ENCODE measurements around the gene CORO1C. TPM values are rescaled to one million over a fixed set of nuclear protein-coding genes. Genes with fewer than 3 reads are reported as not detected.

CORO1C gene
- total and polyA plus RNA-seq, 2 experiments from 2014 or later, result 170 to 403 TPM

GRCh38 chr12:108712925-108713203 is 18.5 kb downstream of the CORO1C start:
- peaks cover 52% of the 10 kb centered on the region for H3K4me1 ChIP-seq (ENCODE audit: insufficient read depth)
- peaks cover 34% of the 10 kb centered on the region; the same call in 1 of the 2 replicates for H3K36me3 ChIP-seq (ENCODE audit: low read depth)
- no peak for TF ChIP-seq EZH2 (IDR thresholded peaks at IDR 0.05; ENCODE audit: insufficient read depth, poor library complexity, severe bottlenecking)
- TF ChIP-seq EZH2phosphoT487 (IDR thresholded peaks at IDR 0.05; ENCODE audit: insufficient read depth, low read depth), result no peak
- peak overlapping the region; percentile 13 for H3K9ac ChIP-seq
- no peak overlapping the region for H2AFZ ChIP-seq
- peaks cover 69% of the 10 kb centered on the region for H3F3A ChIP-seq (ENCODE audit: insufficient read depth)
- in situ Hi-C loops (cut with MboI), result no loop called here
- peak; percentile 25 for DNase-seq
- no peaks in the 10 kb centered on the region for H3K9me3 ChIP-seq (ENCODE audit: low read depth)
- H4K20me1 ChIP-seq (ENCODE audit: insufficient read depth), result peaks cover 16% of the 10 kb centered on the region; the same call in 1 of the 2 replicates
- peak overlapping the region; percentile 28 for H3K4me3 ChIP-seq
- peak overlapping the region; percentile 16 for H3K27ac ChIP-seq
- peaks cover 100% of the 10 kb centered on the region for H3K79me2 ChIP-seq (ENCODE audit: insufficient read depth)
- peak overlapping the region; percentile 56 for H3K4me2 ChIP-seq (ENCODE audit: unreplicated experiment)
- 2 to 4% methylated on average over 2 of the region's 2 CpGs for WGBS, 2 experiments (ENCODE audit: low coverage in 1 of 2, low lambda C conversion rate in 2 of 2, missing lambda C conversion rate in 2 of 2)
- H3K27me3 ChIP-seq (replicated peaks; ENCODE audit: insufficient read depth), result no peaks in the 10 kb centered on the region
- no peaks in the 10 kb centered on the region for H3K9me2 ChIP-seq (ENCODE audit: insufficient read depth)

GRCh38 chr12:108712165-108712924 is 19.0 kb downstream of the CORO1C start:
- no peaks in the 10 kb centered on the region for H3K27me3 ChIP-seq (replicated peaks; ENCODE audit: insufficient read depth)
- no peak for DNase-seq
- H3K36me3 ChIP-seq (ENCODE audit: low read depth), result peaks cover 29% of the 10 kb centered on the region; the same call in 1 of the 2 replicates
- peaks cover 50% of the 10 kb centered on the region for H3K4me1 ChIP-seq (ENCODE audit: insufficient read depth)
- H3K9me3 ChIP-seq (ENCODE audit: low read depth), result no peaks in the 10 kb centered on the region
- peak overlapping the region; percentile 28 for H3K4me3 ChIP-seq
- peaks cover 21% of the 10 kb centered on the region; the same call in 1 of the 2 replicates for H4K20me1 ChIP-seq (ENCODE audit: insufficient read depth)
- 82 to 85% methylated on average over 12 of the region's 12 CpGs for WGBS, 2 experiments (ENCODE audit: low coverage in 1 of 2, low lambda C conversion rate in 2 of 2, missing lambda C conversion rate in 2 of 2)
- no peak overlapping the region for H2AFZ ChIP-seq
- H3K79me2 ChIP-seq (ENCODE audit: insufficient read depth), result peaks cover 100% of the 10 kb centered on the region
- H3K9ac ChIP-seq, result no peak overlapping the region; the same call in 1 of the 2 replicates
- H3K27ac ChIP-seq, result peak overlapping the region; percentile 16; the same call in 1 of the 2 replicates
- H3K9me2 ChIP-seq (ENCODE audit: insufficient read depth), result no peaks in the 10 kb centered on the region
- no peak for TF ChIP-seq EZH2phosphoT487 (IDR thresholded peaks at IDR 0.05; ENCODE audit: insufficient read depth, low read depth)
- no peak for TF ChIP-seq EZH2 (IDR thresholded peaks at IDR 0.05; ENCODE audit: insufficient read depth, poor library complexity, severe bottlenecking)
- H3K4me2 ChIP-seq (ENCODE audit: unreplicated experiment), result peak overlapping the region; percentile 56
- peaks cover 69% of the 10 kb centered on the region for H3F3A ChIP-seq (ENCODE audit: insufficient read depth)
- in situ Hi-C loops (cut with MboI), result no loop called here

- WGBS, 2 experiments (ENCODE audit: low coverage in 1 of 2, low lambda C conversion rate in 2 of 2, missing lambda C conversion rate in 2 of 2), result 74 to 78% methylated on average over 9 of the region's 9 CpGs
- H3K79me2 ChIP-seq (ENCODE audit: insufficient read depth), result peaks cover 100% of the 10 kb centered on the region
Measured at GRCh38 chr12:108711489-108712164, 19.7 kb downstream of the CORO1C start.

GRCh38 chr12:108709697-108710096 is 21.6 kb downstream of the CORO1C start:
- Histone ChIP-seq H3K9me2 (ENCODE audit: insufficient read depth) (no peaks in the 10 kb centered on the region), H3K27me3 (replicated peaks; ENCODE audit: insufficient read depth) (no peaks in the 10 kb centered on the region), H2AFZ (no peak overlapping the region), H3F3A (ENCODE audit: insufficient read depth) (peaks cover 75% of the 10 kb centered on the region), H3K27ac (peak overlapping the region; percentile 11; the same call in 1 of the 2 replicates), H3K4me2 (ENCODE audit: unreplicated experiment) (no peak overlapping the region), H3K4me1 (ENCODE audit: insufficient read depth) (peaks cover 36% of the 10 kb centered on the region), H3K9ac (0 out of 2 replicates have a peak overlapping the region, but pooled peaks have one; percentile 9), H3K36me3 (ENCODE audit: low read depth) (peaks cover 15% of the 10 kb centered on the region; the same call in 1 of the 2 replicates), H3K9me3 (ENCODE audit: low read depth) (no peaks in the 10 kb centered on the region), H3K4me3 (no peak overlapping the region), H3K79me2 (ENCODE audit: insufficient read depth) (peaks cover 100% of the 10 kb centered on the region), H4K20me1 (ENCODE audit: insufficient read depth) (peaks cover 21% of the 10 kb centered on the region; the same call in 1 of the 2 replicates)
- 44 to 75% methylated on average over 1 of the region's 1 CpG for WGBS, 2 experiments (ENCODE audit: low coverage in 1 of 2, low lambda C conversion rate in 2 of 2, missing lambda C conversion rate in 2 of 2)
- in situ Hi-C loops (cut with MboI), result no loop called here
- DNase-seq, result no peak
- TF ChIP-seq EZH2 (IDR thresholded peaks at IDR 0.05; ENCODE audit: insufficient read depth, poor library complexity, severe bottlenecking), result no peak
- TF ChIP-seq EZH2phosphoT487 (IDR thresholded peaks at IDR 0.05; ENCODE audit: insufficient read depth, low read depth), result no peak

More at GRCh38 chr12:108711489-108712164, 19.7 kb downstream of the CORO1C start:
- TF ChIP-seq EZH2 (IDR thresholded peaks at IDR 0.05; ENCODE audit: insufficient read depth, poor library complexity, severe bottlenecking) (no peak), EZH2phosphoT487 (IDR thresholded peaks at IDR 0.05; ENCODE audit: insufficient read depth, low read depth) (no peak)
- Histone ChIP-seq H4K20me1 (ENCODE audit: insufficient read depth) (peaks cover 22% of the 10 kb centered on the region; the same call in 1 of the 2 replicates), H3K9ac (no peak overlapping the region), H2AFZ (no peak overlapping the region), H3K36me3 (ENCODE audit: low read depth) (peaks cover 22% of the 10 kb centered on the region; the same call in 1 of the 2 replicates), H3F3A (ENCODE audit: insufficient read depth) (peaks cover 69% of the 10 kb centered on the region), H3K4me3 (no peak overlapping the region), H3K9me3 (ENCODE audit: low read depth) (no peaks in the 10 kb centered on the region), H3K4me1 (ENCODE audit: insufficient read depth) (peaks cover 47% of the 10 kb centered on the region), H3K9me2 (ENCODE audit: insufficient read depth) (no peaks in the 10 kb centered on the region), H3K27ac (peak overlapping the region; percentile 16), H3K27me3 (replicated peaks; ENCODE audit: insufficient read depth) (no peaks in the 10 kb centered on the region), H3K4me2 (ENCODE audit: unreplicated experiment) (peak overlapping the region; percentile 56)
- in situ Hi-C loops (cut with MboI), result no loop called here
- DNase-seq, result peak; percentile 53
